Smooth muscle cell of the brain vasculature (primary cell): ENCODE measurements around the gene TACC2.

Source experiments
- DNase-seq: peaks from one replicate; pipeline ENCODE4 v3.0.0-alpha.2; 2012; ENCODE audit warnings: low read depth, low spot score

Gene TACC2

DNA sequence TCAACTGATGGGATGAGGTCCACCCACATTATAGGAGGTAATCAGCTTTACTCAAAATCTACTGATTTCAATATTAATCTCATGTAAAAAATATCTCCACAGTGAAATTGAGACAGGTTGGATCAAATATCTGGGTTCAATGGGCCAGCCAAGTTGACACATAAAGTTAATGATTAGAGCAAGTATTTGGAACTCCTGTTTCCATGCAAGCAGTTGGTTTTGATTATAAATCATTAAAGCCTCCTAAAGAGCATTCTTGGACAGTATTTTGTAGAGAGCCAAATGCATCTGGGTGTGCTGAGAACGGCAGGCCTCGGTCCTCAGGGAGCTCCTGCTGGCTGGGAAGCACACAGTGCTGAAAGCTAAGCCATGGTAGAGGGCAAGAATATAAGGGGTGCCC lies 155.2 kb downstream of the TACC2 start:
- DNase-seq = no peak

DNA sequence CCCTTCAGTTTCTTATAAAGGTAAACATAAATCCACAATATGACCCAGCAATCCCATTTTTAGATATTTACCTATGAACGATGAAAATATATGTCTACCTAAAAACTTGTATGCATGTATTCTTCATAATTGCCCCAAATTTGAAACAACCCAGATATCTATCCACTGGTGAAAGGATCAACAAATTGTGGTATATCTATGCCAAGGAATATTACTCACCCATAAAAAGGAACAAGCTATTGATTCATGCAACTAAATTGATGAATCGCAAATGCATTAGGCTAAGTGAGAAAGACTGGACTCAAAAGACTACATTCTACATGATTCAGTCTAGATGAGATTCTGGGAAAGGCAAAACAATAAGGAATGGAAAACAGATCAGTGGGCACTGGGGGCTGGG lies 156.2 kb downstream of the TACC2 start:
- no peak for DNase-seq

DNA sequence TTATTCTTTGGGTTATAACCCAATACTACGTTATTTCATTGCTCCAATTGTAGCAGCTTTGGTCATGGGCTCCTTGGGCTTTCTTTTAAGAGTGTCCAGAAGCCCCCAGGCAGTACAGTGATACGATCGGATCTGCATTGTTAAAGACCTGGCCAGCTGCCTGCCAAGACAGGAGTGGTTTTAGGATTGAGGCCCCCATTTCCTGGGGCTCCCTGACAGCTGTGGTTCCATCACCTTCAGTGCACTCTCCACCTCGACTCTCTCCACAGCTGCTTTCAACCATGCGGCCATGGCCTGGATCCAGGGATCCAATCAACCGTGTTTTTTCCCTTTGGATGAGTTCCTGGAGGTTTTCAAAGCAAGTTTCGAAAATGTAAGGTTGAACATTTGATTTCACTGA lies 158.7 kb downstream of the TACC2 start:
- no peak for DNase-seq

DNA sequence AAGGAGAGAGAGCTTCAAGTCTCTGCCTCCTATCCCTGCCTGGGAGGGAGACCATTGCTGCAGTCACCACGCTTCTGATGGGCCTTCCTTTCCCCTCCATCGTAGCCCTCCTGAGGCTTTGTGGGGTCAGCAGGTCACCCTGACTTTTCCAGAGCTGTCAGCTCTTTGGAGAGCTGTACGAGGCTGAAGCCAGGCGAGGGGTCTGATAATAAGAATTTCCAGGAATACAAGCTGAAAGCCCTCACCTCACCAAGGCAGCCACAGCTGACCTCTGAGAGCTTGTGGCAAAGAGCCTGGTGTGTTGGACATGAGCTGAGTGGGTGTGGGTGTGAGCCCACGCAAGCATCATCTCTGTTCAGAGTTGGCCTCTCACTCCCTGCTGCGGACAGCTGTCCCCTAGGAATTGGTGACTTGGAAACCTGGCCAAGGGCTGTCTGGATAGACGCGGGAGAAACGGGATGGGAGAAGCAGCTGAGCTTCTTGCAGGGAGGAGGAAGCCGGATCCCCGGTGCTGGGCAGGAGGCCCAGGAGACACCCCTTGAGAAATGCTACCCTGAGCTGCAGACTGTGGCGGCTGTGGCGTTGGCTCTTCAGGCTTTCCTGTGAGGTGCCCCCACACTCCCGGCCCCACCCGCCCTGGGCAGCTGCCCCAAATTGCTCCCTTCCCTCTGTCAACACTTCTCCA lies 160.1 kb downstream of the TACC2 start:
- no peak for DNase-seq

DNA sequence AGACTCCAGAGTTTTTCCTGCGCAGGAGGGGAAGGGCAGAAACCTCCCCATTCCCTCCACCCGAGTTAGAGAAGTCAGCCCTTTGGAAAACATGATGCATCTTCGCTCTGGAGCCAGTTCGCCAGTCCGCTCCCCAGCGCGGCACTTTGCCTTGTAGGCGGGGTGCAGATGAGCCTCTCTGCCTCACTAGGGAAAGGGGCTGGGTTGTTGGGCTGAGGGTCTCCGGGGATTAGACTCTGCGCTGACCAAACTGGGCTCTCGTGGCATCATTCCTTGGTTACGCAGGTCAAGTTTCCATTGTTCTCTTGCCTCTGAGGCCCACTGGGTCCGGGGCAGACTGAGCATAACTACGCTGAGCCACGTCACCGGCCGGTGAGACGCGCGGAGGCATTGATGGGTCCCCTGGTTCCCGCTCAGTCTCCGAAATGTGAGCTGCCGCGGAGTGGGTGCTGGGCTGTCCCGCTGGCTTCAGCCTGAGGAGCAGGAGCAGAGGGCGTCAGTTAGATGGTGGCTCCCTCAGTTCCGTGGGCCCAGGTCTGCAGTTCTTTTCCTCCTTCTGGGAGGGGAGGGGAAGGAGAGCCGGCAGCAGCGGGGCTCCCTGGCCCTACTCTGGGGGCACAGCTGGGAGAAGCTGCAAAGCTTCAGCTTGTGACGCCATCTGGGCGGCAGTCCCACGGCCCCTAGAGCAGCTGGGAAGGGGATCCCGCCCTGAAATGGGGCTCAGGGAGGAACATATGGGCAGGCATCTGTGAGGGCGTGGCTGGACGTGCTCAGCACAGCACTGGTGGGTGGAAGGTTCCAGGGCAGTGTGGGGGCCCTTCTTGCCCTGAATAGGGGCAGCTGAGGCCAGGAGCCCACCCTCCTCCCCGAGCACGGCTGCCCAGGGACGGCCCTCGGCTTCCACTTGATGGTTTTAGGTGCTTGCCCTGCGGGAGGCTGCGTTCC lies 160.9 kb downstream of the TACC2 start:
- DNase-seq = no peak

DNA sequence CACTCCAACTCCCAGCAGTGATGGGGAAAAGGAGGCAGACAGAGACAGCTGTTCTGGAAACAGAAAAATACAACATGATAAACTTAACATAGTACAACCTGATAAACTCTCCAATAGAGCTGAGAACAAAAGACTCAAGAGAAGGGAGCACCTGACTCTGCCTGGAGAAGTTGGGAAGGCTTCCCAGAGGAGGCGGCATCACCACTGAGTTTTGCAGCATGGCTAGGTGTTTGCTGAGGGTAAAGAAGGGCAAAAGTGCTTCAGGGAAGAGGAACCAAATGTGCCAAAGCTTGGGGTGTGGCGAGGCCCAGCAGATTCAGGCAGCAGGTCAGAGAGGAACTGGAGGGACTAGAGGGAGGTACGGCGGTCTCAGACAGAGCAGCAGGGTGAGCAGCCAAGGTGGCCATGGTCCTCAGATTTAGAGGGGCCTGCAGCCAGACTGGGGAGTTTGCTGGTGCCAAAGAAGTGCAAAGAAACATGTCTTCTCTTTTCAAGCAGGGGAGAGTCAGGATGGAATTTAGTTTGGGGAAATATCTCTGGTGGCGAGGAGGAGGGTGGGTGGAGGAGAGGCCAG lies 162.2 kb downstream of the TACC2 start:
- DNase-seq = no peak

DNA sequence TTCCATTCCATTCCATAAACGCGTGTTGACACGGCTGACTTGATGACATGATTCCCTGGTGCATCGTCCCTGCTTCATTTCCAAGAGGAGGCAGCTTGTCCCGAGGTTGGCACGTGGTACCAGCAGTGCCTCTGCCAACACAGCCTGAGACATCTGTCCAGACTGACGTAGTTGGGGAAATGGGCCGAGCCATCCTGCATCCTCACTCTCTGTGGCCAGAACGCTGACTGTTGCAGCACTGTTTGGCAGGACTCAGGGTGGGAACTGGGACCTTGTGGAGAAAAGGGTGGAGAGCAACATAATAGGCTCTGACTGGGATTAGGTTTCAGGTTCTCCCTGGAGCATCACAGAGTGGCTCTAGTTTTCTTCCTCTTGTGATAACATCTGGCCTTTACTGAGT lies 163.6 kb downstream of the TACC2 start:
- DNase-seq = no peak

DNA sequence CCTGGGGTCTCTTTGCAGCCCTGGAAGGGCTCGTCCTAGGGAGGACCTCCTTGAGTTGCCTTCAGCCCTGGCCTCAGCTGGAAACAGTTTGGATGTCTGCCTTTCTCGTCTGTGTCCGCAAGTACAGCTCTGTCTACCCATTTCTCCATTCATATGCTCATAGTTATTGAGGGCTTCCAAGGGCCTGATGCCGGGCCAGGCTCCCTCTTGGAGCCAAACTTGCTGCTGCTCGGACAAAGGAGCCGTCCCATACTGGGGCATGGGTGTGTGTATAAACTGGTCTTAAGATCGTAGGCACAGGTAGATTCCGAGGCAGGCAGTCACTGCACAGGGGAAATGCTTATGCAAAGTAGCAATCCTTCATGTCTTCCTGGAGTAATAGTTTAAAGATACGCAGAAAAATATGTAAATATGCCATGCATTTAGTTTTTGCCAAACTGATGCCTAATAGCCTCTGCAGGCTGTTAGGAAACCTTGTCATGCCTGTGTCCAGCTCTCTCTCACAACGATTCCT lies 165.1 kb downstream of the TACC2 start:
- no peak for DNase-seq

DNA sequence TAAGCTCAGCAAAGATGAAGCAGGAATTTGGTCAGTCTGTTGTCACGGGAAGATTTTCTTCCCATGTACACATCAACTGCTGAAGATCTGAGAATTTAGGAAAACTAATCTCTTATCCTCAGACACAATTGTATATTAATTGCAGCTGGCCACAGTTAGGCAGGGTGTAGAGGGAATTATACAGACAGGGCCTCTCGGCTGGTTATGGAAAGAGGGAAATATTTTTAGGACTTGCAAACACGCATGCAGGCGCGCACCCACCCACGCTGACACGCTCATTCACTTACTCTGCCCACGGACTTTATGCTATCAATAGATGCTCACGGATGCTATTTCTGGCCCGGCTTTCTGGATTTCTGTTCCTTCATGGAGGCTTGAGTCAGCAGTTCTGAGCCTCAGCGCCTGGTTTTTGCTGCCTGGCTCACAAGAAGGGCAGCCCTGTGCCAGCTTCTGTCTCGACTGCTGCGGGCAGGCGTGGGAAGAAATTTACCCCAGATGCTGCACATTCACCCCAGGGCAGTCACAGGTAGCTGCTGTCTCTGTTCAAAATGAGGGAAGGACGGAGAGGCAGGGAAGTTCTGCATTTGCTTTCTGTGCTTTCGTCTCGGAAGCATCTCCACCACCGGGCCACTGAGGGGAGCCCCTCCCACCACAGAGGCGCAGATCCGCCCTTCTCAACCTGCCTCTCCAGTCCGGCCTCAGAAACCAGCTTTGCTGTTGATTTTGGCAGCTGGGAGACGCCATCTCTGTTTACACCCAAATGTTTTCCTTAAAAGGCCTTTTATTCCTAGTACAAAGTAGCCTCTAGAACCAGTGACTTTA lies 165.8 kb downstream of the TACC2 start:
- no peak for DNase-seq

DNA sequence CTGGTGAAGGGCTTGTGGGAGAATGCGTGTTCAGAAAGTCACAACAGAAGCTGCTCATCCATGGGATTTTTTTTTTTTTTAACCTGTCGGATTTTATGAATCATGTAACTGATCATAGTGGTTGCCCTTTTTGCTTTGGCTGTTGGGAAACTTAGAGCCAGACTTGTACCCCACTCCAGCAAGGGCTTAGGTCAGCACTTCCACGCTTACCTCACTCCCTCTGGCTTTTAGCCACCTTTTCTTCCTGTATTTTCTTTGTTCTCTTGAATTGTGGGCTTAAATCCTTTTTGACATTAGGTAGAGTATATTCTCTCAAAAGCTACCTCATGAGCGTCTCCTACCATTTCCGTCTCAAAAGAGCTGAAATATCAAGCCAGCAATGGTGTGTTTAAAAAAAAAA lies 168.5 kb downstream of the TACC2 start:
- DNase-seq = no peak

DNA sequence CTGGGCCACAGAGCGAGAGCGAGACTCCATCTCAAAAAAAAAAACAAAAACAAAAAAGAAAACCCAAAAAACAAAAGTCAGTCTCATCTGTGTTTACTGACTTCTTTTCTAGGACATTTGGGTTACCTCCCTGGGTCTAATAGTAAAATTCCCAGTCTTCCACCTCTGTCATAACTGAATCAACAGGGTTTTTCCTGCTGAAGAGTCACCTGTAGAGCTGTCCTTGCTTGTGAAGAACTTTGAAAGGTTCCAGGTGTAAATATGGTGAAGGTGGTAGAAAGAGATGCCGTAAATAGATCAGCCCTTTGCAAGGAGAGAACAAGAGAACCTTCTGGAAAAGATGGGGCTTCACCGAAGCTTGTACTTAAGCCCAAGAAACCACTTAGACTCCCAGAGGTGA lies 169.4 kb downstream of the TACC2 start:
- no peak for DNase-seq

DNA sequence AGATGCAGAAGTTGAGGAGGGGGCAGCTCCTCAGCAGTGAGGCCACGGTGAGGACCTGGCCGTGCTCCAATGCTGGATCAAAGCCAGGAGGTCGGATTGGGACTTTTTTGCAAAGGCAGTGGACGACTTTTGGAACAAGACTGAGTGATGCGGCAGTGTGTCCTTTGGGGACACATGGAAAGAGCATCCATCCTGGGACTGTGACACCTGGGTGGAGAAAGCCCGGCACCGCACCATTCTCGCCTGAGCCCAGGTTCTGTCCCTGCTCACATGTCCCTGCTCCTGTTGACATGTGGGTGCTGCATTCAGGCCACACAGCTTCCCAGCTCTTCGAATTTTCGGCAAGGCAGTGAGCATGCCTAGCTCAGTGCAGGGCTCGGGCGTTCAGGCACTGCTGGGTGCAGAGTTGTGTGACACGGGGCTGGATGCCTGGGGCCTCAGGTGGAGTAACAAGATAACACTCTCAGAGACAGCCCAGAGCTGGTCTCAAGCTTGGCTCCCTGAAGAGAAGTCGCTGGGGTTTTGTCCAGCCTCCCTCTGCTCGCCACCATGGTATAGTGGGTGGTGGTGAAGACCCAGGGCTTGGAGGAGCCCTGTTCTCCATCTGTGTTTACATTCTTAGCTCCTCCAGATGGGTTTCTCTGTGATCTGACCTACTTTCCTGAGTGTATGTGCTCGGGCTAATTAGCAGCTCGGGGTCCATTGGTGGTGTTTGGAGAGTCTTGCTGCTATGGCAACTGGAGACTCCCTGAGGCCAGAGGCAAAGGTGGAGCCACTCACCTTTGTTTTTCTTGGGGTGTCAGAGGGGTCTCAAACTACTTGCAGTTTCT lies 170.4 kb downstream of the TACC2 start:
- DNase-seq = no peak

DNA sequence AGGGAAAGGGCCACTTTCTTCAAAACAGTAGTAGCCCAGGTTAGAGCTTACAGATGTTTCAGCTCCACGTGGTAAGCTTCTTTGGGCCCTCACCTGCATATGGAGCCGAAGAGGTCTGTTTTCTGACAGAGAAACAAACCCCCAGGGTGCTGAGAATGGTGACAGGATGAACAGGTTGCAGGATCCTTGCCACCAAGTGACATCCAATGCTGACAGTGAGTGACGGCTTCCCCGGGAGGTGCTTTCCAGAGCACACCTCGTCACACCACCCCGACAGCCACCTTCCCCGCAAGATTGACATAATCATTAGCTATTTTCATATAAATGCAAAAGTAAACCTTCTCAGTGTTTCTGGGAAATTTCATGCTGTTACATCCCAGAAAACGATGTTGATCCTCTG lies 172.8 kb downstream of the TACC2 start:
- DNase-seq = no peak

DNA sequence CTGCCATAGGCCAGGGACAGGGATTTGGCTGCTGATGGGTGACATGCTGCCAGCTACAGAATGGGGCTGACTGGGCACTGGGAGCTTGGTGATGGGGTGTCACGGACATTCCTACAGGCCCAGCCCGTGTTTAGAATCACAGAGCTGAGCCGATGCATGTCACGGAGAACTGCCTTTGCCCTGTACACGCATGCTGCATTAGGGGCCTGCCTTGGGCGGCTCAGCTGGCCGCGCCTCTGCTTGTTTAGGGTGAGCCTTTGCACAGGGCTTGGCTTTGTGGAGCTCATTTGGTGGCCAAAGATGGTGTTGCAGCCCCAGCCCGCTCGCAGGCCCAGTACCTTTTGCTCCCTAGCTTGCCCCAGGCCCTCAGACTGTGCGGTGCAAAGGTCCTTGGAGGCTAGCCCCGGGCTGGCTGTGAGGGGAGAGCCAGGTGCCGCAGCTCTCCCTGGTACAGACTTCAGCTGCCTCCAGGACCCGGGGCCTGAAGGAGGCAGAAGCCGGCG lies 173.8 kb downstream of the TACC2 start:
- DNase-seq = no peak

DNA sequence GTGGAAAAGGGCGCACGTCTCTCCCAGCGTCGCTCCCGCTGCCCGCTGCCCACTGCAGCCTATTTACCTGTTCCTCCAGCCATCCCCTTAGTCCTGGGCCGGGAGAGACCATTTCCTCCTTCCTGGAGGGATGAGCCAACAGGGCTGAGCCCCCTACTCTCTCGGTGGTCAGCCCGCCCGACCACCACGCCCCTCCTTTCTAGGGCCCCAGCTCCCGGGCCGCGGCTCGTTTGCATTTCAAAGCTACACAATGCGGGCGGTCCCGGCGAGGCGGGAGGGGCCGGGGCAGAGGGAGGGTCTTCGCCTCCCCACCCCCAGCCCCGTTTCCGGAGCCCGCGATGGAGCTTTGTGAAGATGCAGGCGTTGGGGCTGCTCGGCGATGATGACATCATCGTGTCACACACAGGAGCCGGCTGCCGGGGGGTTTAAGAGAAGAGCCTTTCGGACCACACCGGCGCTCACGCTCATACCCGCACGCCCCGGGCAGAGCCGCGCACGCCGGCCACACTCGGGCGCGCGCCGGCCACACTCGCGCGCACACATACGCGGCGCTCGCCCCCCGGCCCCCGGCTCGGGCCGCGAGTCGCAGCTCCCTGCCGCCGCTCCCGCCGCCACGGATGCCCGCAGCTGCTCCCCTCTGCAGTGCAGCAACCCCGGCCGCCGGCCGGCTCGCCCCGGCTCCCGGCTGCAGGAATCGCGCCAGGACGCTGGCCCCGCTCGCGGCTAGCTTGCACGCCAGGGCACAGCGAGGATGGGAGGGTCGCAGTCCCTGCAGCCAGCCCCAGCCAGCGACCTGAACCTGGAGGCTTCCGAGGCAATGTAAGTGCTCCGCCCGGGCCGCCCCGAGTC lies 174.4 kb downstream of the TACC2 start:
- no peak for DNase-seq

DNA sequence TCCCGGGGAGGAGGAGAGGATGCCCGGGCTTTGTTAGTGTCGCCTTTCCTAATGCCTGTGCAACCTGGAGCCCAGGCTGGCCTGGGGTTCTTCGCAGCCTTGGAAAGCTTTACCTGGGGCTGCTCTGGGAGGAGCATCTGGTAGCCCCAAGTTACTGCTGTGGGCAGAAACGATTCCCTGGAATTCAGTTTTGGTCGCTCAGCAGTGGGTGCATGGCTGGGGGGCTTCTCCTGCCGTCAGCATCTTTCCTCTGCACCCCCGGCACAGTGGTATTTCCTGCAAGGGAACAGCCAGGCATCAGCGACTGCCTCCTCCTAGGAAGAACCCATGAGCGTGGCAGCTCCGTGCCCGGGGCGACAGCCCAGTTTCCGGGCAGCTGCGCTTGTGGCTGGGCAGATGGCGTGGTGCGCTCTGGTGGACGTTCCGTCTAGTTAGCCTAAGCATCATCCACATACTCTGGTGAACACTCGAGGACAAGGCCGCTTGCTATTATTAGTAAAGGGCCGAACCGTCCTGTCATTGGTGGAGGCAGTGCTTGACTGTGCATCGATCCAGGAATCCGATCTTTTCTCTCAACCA lies 175.1 kb downstream of the TACC2 start:
- DNase-seq = no peak

DNA sequence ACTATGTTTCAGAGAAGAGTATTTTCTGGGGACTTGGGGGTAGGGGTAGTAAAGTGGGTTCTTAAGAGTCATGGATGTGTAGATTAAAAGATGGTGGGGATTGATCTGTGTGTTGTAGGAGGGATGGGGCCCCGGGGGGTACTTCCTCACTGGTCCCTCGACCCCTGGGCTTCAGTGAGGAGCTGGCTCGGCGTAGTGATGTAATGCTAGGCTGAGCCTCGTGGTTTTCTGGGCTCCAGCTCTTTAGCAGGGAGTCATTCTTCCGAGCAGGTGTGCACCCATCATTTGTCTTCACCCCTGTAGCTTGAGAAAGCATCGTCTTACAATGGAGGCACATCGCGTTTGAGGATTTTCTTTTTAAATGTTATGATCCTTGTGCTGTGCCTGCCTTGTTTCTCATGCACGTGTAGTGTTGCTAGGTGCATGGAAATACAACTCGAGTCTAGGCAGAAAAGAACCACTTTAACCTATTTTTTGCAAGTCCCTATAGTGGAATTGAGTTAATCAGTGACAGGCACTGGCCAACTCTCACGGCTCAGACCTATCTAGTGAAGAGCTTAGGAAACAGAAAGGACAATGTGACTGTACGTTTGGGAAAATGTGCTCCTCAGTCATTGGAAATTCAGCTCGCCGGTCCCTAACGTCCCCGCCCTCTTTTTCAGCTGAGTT lies 176.0 kb downstream of the TACC2 start:
- no peak for DNase-seq

DNA sequence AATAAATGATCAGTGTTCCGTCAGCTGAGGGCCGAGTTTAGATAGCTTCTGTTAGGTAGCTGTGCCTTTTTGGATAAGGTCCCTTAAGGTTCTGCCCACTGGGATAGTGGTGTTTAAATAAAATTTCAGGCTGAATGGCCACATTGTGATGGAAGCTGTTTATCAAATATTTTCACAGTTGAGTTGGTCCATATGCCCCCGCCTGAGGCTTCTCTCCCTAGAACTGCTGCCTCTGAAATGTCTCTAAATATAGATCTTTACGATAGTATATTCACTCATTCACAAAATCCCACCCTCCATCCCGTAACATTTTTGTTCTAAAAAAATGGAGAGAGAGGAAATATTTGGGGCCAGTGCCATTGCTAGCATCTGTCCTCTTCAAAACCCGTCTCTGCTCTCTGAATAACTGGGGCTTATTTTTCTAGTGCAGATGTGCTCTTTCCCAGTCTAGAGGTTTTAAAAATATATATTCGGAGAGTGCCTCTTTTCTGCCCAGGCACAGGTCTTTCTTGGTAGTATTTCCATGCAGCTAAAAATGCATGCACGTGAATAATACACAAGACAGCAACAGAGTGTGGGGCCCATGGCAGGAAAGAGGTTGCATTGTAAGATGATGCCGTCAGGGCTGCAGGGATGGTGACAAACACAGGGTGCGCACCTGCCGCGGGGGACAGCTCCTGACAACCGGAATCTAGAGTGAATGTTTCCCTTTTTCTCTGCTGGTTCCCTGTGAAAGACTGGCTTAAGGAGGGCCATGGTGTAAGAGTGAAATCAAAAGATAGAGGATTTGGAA lies 176.7 kb downstream of the TACC2 start:
- DNase-seq = no peak
